HFFc6 (cell line): ENCODE measurements around the gene CACNG3. TPM values are rescaled to one million over a fixed set of nuclear protein-coding genes. Genes with fewer than 3 reads are reported as not detected.

ENCODE experiments used
- DNase-seq: peaks from one replicate; pipeline ENCODE4 v3.0.0-alpha.2; 2018
- H3K27ac Mint-ChIP-seq: 2 replicates; pipeline ENCODE4 v1.8.0; 2020; ENCODE audit warnings: mild to moderate bottlenecking, mixed read lengths
- H3K27me3 Mint-ChIP-seq: 2 replicates; pipeline ENCODE4 v1.8.0; 2021; ENCODE audit warnings: mild to moderate bottlenecking, moderate library complexity, mixed read lengths; ENCODE audit not compliant: insufficient read depth
- H3K36me3 Mint-ChIP-seq: 2 replicates; pipeline ENCODE4 v1.8.0; 2021; ENCODE audit warnings: low read depth, mixed read lengths
- H3K4me1 Mint-ChIP-seq: 2 replicates; pipeline ENCODE4 v1.8.0; 2020; ENCODE audit warnings: low read depth, mixed read lengths
- H3K4me3 Mint-ChIP-seq: 2 replicates; pipeline ENCODE4 v1.8.0; 2020; ENCODE audit warnings: mild to moderate bottlenecking, moderate library complexity, mixed read lengths
- H3K9me3 Mint-ChIP-seq: 2 replicates; pipeline ENCODE4 v1.8.0; 2020; ENCODE audit warnings: mild to moderate bottlenecking, mixed read lengths
- CTCF ChIP-seq: fragments of 200-600 bp; sonication (generic); IDR thresholded peaks from 2 replicates; pipeline ENCODE4 v1.5.0; 2021; ENCODE audit warnings: antibody characterized with exemption, mild to moderate bottlenecking
- total RNA-seq, 6 experiments: library from RNA; stranded (reverse); fragmentation: NEBNext Ultra II Directional; extraction: Animal tissue kit (Norgen Biotek cat#: 25700); gene quantifications; 2 replicates in 1 of 6; 3 replicates in 5 of 6; pipeline ENCODE4 v1.2.3, GENCODE V29; 2021

CACNG3 gene
- total RNA-seq, 6 experiments from 2014 or later = not detected

GRCh38 chr16:24319126-24319814, 63.1 kb downstream of the CACNG3 start:
- H3K36me3 Mint-ChIP-seq = no peaks in the 10 kb centered on the region
- no peak overlapping the region for H3K4me3 Mint-ChIP-seq
- H3K27ac Mint-ChIP-seq = no peak overlapping the region
- peaks cover 17% of the 10 kb centered on the region for H3K9me3 Mint-ChIP-seq
- no peak for DNase-seq
- TF ChIP-seq CTCF = no peak
- no peaks in the 10 kb centered on the region for H3K4me1 Mint-ChIP-seq
- peaks cover 4% of the 10 kb centered on the region for H3K27me3 Mint-ChIP-seq

DNA sequence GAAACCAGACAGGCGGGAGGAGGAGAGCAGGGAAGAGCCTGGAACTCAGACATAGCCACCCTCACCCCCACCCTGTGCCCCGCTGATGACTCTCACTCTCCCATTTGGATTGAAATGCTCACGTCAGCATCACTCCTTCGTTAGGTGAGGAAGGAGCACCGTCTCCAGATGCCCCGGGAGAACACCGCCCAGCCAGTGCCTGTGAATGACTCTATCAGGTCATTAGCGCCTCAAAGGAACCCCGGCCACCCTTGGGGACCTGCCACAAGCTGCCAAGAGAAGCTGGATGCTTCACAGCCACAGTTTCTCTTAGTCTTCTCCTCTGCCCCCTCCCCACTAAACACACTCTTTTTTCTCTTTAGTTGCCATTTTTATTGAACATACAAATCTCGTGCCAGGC, 66.0 kb downstream of the CACNG3 start:
- no peak for DNase-seq
- no peak overlapping the region for H3K27ac Mint-ChIP-seq
- peaks cover 17% of the 10 kb centered on the region for H3K9me3 Mint-ChIP-seq
- H3K4me1 Mint-ChIP-seq = no peaks in the 10 kb centered on the region
- H3K36me3 Mint-ChIP-seq = no peaks in the 10 kb centered on the region
- peaks cover 1% of the 10 kb centered on the region for H3K27me3 Mint-ChIP-seq
- no peak for TF ChIP-seq CTCF
- H3K4me3 Mint-ChIP-seq = no peak overlapping the region

DNA sequence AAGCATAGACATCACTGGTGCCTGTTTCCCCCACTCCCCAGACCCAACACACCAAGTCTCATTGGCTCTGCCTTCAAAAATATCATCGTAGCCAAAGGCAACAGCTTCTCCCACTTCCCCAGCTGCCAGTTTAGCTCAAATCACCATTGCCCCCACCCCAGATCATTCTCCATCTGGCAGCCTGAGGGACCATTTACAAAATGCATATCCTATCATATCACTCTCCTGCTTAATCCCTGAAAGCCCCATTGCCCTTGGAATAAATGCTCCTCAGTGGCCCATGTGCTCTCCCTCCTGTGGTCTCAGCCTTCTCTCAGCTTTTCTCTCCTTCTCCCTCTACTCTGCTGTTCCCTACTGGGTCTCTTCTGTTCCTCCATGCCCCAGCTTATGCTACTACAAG, 68.3 kb downstream of the CACNG3 start:
- no peaks in the 10 kb centered on the region for H3K4me1 Mint-ChIP-seq
- peaks cover 17% of the 10 kb centered on the region for H3K9me3 Mint-ChIP-seq
- H3K36me3 Mint-ChIP-seq = no peaks in the 10 kb centered on the region
- no peak overlapping the region for H3K27ac Mint-ChIP-seq
- no peak for TF ChIP-seq CTCF
- no peak for DNase-seq
- peaks cover 1% of the 10 kb centered on the region; the same call in 1 of the 2 replicates for H3K27me3 Mint-ChIP-seq
- H3K4me3 Mint-ChIP-seq = no peak overlapping the region

DNA sequence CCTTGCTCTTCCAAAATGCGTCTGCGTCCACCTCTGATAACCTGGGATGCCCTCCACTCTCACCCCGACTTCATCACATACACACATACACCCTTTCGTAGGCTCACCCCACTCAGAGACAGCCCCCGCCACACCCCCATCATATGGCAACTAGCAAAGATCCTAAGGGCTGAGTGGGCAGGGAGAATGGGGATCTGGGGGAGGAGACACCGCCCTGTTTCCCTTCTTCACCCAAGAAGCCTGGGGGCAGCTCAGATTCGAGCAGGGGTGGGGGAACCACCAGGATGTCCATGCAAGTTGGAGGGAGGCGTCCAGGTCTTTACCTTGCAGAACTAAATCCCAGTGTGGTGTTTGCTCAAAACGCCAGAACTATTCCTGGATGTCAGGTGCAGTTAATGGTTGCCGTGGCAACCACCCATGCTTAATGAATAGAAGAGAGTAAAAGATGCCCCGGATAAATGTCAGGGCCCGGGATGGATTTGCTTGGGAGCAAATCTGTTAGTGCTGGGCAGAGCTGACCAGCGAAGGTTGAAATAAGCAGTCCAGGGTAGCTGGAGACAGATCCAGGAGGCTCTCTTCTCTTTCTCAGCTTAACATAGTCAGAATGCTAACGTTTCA, 72.8 kb downstream of the CACNG3 start:
- Mint-ChIP-seq H3K4me1 (no peaks in the 10 kb centered on the region), H3K4me3 (no peak overlapping the region), H3K9me3 (peaks cover 29% of the 10 kb centered on the region), H3K27ac (no peak overlapping the region), H3K27me3 (peaks cover 1% of the 10 kb centered on the region; the same call in 1 of the 2 replicates), H3K36me3 (no peaks in the 10 kb centered on the region)
- no peak for DNase-seq
- TF ChIP-seq CTCF = no peak

- H3K36me3 Mint-ChIP-seq = no peaks in the 10 kb centered on the region
- DNase-seq = no peak
- H3K27me3 Mint-ChIP-seq = no peaks in the 10 kb centered on the region
- no peak overlapping the region for H3K27ac Mint-ChIP-seq
- no peaks in the 10 kb centered on the region for H3K4me1 Mint-ChIP-seq
- H3K4me3 Mint-ChIP-seq = no peak overlapping the region
- TF ChIP-seq CTCF = no peak
- peaks cover 22% of the 10 kb centered on the region; the same call in 1 of the 2 replicates for H3K9me3 Mint-ChIP-seq
Observed at GRCh38 chr16:24332178-24332577, 76.0 kb downstream of the CACNG3 start.
